Kidney tubule cell (primary cell): ENCODE data around the gene PHLDA2.
"Not testable (repeated sequence)": the region's sequence is repeated elsewhere in the genome, so short reads cannot be mapped to it uniquely, and the experiment has no call there.

Experiments
- DNase-seq: peaks from one replicate; pipeline ENCODE4 v3.0.0-alpha.2; 2018; ENCODE audit warnings: low spot score

The PHLDA2 gene

GRCh38 chr11:2945031-2945756, 16.0 kb upstream of the PHLDA2 start:
- DNase-seq = peak; percentile 75

- no peak for DNase-seq
Measured at GRCh38 chr11:2944530-2944929, 15.3 kb upstream of the PHLDA2 start.

GRCh38 chr11:2943711-2944118, 14.5 kb upstream of the PHLDA2 start:
- peak; percentile 68 for DNase-seq

DNA sequence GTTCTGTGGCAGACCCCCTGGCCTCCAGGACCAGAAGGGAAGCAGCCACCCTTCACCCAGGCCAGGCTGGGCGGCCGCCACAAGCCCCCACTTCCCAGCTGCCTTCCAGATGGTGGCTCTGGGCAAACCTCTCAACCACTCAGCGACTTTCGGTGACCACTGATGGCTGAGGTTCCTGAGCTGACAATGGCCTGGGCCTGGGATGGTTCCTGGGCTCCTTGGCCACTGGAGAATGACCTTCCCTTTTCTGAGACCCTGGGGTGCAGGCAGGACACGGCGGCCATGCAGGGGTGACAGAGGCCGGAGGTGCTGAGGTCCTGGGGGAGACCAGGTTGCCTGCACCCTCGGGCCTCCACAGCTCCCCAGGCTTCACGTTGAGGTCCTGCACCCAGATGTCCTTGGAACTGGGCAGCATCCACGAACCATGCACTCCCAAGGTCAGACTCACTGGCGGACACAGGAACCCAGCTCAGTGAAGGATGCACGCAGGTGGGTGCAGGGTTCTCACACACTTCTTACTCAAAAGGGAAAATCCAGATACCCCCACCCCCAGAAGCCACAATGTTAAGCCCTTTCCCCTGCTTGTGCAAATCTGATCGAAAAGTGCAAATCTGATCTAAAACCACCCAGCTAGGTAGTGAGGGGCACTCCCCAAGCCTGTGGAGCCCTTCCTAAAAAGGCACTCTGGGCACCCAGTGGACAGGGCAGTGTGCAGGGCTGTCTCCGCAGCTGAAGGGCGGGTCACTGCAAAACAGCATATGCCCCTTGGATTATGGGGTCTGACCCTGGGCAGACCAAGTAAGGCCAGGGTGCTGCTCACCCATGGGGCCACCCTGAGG, 13.9 kb upstream of the PHLDA2 start:
- DNase-seq = no peak

- no peak for DNase-seq
Measured at GRCh38 chr11:2942447-2942846, 13.2 kb upstream of the PHLDA2 start.

- peak; percentile 68 for DNase-seq
Measured at GRCh38 chr11:2940921-2941821, 12.0 kb upstream of the PHLDA2 start.

DNA sequence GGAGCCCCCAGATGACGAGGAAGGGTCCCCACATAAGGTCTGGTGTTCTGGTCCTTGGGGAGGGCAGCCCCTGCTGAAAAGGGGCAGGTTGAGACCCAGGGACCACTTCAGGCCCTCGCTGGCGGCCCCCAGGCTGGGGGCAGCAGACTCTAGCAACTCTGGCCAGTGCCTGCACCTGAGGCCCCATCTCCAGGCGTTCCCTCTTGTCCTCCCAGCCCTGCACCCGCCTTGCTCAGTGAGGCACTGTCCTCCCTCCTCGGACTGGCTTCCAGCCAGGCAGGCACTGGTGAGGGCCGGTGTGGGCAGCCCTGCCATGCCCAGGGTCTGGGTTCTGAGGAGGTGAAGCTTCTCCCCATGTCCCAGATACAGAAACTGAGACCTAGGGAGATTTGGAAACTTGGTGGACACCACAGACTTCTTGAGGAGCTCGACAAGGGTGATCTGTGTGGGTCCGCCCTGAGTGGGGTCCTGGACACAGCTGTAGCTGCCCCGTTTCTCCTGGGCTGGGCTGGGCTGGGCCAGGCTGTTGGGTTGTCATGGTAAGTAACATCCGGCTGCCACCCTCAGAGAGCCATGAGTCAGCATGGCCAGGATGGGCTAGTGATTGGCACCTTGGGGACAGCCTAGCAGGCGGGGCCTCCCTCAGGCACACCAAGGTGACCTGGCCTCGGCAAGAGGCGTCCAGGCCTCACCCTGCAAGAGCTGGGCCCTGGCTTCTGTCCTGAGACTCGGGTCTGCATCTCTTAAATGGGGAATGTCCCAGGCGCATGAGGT, 11.1 kb upstream of the PHLDA2 start:
- peak; percentile 89 for DNase-seq

DNA sequence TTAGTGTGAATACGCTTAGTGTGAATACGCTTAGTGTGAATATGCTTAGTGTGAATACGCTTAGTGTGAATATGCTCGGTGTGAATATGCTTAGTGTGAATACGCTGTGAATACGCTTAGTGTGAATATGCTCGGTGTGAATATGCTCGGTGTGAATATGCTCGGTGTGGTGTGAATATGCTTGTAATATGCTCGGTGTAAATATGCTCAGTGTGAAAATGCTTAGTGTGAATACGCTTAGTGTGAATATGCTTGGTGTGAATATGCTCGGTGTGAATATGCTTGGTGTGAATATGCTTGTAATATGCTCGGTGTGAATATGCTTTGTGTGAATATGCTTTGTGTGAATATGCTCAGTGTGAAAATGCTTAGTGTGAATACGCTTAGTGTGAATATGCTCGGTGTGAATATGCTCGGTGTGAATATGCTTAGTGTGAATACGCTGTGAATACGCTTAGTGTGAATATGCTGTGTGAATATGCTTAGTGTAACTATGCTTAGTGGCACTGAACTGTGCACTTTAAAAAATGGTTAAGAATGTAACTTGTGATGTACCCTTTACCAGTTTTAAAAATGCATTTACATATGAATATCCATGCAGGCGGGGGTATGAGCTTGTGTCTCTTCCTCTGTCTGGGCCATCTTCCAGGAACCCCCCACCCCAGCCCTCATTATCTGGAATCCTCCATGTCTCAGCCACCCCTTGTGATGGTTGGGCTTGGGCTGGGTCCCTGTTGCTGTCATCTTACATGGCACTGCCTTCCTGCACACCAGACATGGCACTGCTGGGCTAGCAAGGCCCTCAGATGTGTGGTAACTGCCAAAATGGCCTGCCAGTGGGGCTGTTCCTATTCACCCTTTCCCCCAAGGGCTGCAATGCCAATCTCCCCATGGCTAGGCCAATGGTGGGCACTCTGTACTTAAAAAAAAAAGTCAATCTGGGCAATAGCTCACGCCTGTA, 9.5 kb upstream of the PHLDA2 start:
- DNase-seq = not testable (repeated sequence)

- DNase-seq = not testable (repeated sequence)
Measured at GRCh38 chr11:2937641-2938457, 8.6 kb upstream of the PHLDA2 start.

GRCh38 chr11:2934611-2935239, 5.5 kb upstream of the PHLDA2 start:
- DNase-seq = no peak

GRCh38 chr11:2934021-2934550, 4.9 kb upstream of the PHLDA2 start:
- no peak for DNase-seq

GRCh38 chr11:2933375-2934020, 4.3 kb upstream of the PHLDA2 start:
- peak; percentile 95 for DNase-seq

DNA sequence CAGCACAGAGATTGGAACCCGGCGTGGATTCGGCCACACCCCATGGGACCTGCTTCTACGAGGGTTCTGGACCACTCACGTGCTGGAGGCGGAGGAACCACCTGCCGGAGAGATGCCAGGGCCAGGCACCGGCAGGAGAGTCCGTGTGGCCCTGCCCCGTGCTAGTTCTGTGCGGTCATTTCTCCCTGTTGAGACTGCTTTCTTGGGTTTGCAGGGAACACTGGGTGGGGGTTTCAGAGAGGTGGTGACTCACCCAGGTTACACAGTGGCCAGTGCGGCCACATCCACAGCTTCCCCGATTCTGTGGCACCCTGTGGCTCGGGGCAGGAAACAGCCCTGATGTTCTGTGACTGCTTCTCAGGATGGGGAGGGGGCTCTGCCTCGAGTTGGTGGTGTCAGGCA, 3.6 kb upstream of the PHLDA2 start:
- DNase-seq = peak; percentile 74

- DNase-seq = no peak
Measured at GRCh38 chr11:2931771-2932738, 2.8 kb upstream of the PHLDA2 start.

GRCh38 chr11:2931420-2931746, 2.2 kb upstream of the PHLDA2 start:
- no peak for DNase-seq

DNA sequence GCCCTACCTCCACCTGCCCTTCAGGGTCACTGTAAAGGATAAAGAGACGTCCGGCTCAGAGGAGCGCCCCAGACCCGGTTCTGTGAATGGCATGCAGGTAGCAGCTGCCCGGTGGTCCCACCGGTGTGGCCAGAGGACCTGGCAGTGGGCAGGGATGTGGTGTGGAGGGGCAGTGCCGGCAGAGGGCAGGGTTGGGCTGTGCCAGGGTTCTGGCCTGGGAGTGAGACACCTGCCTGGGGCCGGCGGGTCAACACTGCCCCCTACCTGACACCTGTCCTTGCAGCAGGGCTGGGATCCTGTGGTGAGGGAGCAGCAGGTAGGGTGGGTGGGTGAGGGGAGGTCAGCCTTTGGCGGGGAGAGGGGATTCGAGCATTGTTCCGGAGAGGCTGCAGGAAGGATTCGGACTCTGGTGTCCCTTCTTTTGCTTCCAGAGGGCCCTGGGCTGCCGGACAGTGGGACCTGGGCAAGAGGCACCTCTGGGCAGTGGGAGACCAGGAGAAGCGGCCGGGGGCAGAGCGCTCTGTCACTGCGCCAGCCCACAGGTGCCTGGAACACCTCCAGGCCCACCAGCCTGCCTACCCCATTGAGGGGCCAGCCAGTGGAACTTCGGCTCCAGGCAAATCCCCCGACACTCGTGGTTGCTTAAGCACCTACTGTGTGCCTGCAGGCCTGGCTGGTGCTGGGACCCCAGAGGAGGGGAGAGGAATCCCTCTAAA, 1.6 kb upstream of the PHLDA2 start:
- peak; percentile 91 for DNase-seq
